Embryonic facial prominence (tissue), 1 donor: Measurements from ENCODE around the gene PDGFB.

Experiments used
- DNase-seq: peaks from one replicate; pipeline ENCODE4 v3.0.0-alpha.2; 2016; ENCODE audit errors: extremely low spot score

Gene PDGFB

GRCh38 chr22:39254789-39255298, 10.1 kb upstream of the PDGFB start:
- no peak for DNase-seq

- DNase-seq = no peak
Observed at GRCh38 chr22:39254122-39254521, 9.3 kb upstream of the PDGFB start.

- peak; percentile 31 for DNase-seq
Observed at GRCh38 chr22:39253435-39254070, 8.8 kb upstream of the PDGFB start.

- DNase-seq = no peak
Observed at GRCh38 chr22:39252461-39253434, 8.0 kb upstream of the PDGFB start.

GRCh38 chr22:39251762-39252460, 7.1 kb upstream of the PDGFB start:
- no peak for DNase-seq

- DNase-seq = no peak
Observed at GRCh38 chr22:39250838-39251237, 6.1 kb upstream of the PDGFB start.

- no peak for DNase-seq
Observed at GRCh38 chr22:39250131-39250530, 5.3 kb upstream of the PDGFB start.

- no peak for DNase-seq
Observed at GRCh38 chr22:39249086-39249704, 4.4 kb upstream of the PDGFB start.

- no peak for DNase-seq
Observed at GRCh38 chr22:39248254-39248653, 3.5 kb upstream of the PDGFB start.

- DNase-seq = no peak
Observed at GRCh38 chr22:39247361-39247760, 2.6 kb upstream of the PDGFB start.

GRCh38 chr22:39246690-39247332, 2.0 kb upstream of the PDGFB start:
- DNase-seq = no peak

- DNase-seq = no peak
Observed at GRCh38 chr22:39246217-39246616, 1.4 kb upstream of the PDGFB start.

- no peak for DNase-seq
Observed at GRCh38 chr22:39245130-39246039, 603 bp upstream of the PDGFB start.

GRCh38 chr22:39244136-39244495, 666 bp downstream of the PDGFB start:
- DNase-seq = no peak

- DNase-seq = no peak
Observed at GRCh38 chr22:39243439-39244135, 1.2 kb downstream of the PDGFB start.

GRCh38 chr22:39242595-39243438, 2.0 kb downstream of the PDGFB start:
- no peak for DNase-seq

- DNase-seq = no peak
Observed at GRCh38 chr22:39241794-39242594, 2.8 kb downstream of the PDGFB start.
